Muscle layer of duodenum (tissue), 2 donors: ENCODE data around the gene GH2.
"Not testable (repeated sequence)": the region's sequence is repeated elsewhere in the genome, so short reads cannot be mapped to it uniquely, and the experiment has no call there.

Experiments used
- H3K27ac ChIP-seq: one replicate; pipeline ENCODE4 v1.7.0; 2013; ENCODE audit warnings: mild to moderate bottlenecking, low read length
- H3K27me3 ChIP-seq: one replicate; pipeline ENCODE4 v1.7.0; 2013; ENCODE audit warnings: low read depth, mild to moderate bottlenecking, control low read depth, low read length
- H3K36me3 ChIP-seq, 2 donors: one replicate each; pipeline ENCODE4 v1.7.0; 2013; ENCODE audit warnings: low read length in 2 of 2, control low read depth in 1 of 2, mild to moderate bottlenecking in 1 of 2; ENCODE audit not compliant: insufficient read depth in 2 of 2, control insufficient read depth in 1 of 2
- H3K4me1 ChIP-seq, 2 donors: one replicate each; pipeline ENCODE4 v1.7.0; 2013; ENCODE audit warnings: low read length in 2 of 2, mild to moderate bottlenecking in 2 of 2, control low read depth in 1 of 2, moderate library complexity in 1 of 2; ENCODE audit not compliant: insufficient read depth in 2 of 2, control insufficient read depth in 1 of 2
- H3K4me3 ChIP-seq, 2 donors: one replicate each; pipeline ENCODE4 v1.7.0; 2013; ENCODE audit warnings: low read length in 2 of 2, low read depth in 1 of 2, mild to moderate bottlenecking in 1 of 2
- H3K9me3 ChIP-seq, 2 donors: one replicate each; pipeline ENCODE4 v1.7.0; 2013; ENCODE audit warnings: low read length in 2 of 2, control low read depth in 1 of 2, mild to moderate bottlenecking in 1 of 2; ENCODE audit not compliant: control insufficient read depth in 1 of 2
- donor health status: healthy.

Gene GH2

DNA sequence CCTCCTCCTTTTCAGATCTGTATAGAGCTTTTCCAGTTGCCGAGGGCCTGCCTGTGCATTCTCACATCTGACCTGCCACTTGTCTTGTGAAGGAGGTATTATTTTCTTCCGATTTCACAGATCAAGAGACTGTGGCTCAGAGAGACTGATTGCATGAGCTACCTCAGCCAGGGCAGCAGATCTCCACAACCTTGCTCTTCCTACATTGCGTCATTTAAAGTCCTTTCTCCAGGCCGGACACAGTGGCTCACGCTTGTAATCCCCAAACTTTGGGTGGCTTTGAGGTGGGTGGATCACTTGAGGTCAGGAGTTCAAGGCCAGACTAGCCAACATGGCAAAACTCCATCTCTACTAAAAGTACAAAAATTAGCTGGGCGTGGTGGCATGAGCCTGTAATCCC is 38.3 kb upstream of the GH2 start:
- H3K4me1 ChIP-seq, H3K4me3 ChIP-seq, H3K27me3 ChIP-seq, H3K9me3 ChIP-seq, H3K36me3 ChIP-seq, H3K27ac ChIP-seq: not testable (repeated sequence)

- H3K27me3 ChIP-seq: no peaks in the 10 kb centered on the region
- H3K36me3 ChIP-seq: no peaks in the 10 kb centered on the region
- H3K4me3 ChIP-seq: no peak overlapping the region
- no peaks in the 10 kb centered on the region for H3K9me3 ChIP-seq
- H3K4me1 ChIP-seq: no peaks in the 10 kb centered on the region
- no peak overlapping the region for H3K27ac ChIP-seq
Observed at GRCh38 chr17:63919311-63919723, 37.6 kb upstream of the GH2 start.

GRCh38 chr17:63918789-63919305 is 37.1 kb upstream of the GH2 start, which contains the start of gene GH1:
GH1 (minus strand) TSS chr17:63918839; CDS start chr17:63918776, 63 bp downstream.
- H3K27ac ChIP-seq, H3K4me1 ChIP-seq, H3K27me3 ChIP-seq, H3K4me3 ChIP-seq, H3K9me3 ChIP-seq, H3K36me3 ChIP-seq: not testable (repeated sequence)

- Histone ChIP-seq H3K36me3 (no peaks in the 10 kb centered on the region), H3K4me1 (no peaks in the 10 kb centered on the region), H3K27me3 (no peaks in the 10 kb centered on the region), H3K4me3 (no peak overlapping the region), H3K27ac (no peak overlapping the region), H3K9me3 (no peaks in the 10 kb centered on the region)
Observed at GRCh38 chr17:63918305-63918704, 36.6 kb upstream of the GH2 start.

DNA sequence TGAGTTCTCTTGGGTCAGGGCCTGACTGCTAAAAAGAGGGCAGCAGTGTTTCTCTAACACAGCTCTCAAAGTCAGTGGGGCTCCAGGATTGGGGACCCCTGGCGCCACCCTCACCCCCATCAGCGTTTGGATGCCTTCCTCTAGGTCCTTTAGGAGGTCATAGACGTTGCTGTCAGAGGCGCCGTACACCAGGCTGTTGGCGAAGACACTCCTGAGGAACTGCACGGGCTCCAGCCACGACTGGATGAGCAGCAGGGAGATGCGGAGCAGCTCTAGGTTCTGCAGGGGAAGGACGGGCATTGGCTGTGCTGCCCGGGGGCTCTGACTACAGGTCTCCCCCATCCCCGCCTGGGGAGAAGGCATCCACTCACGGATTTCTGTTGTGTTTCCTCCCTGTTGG is 35.9 kb upstream of the GH2 start:
- no peaks in the 10 kb centered on the region for H3K4me1 ChIP-seq
- H3K9me3 ChIP-seq: no peaks in the 10 kb centered on the region
- no peaks in the 10 kb centered on the region for H3K27me3 ChIP-seq
- no peak overlapping the region for H3K4me3 ChIP-seq
- no peak overlapping the region for H3K27ac ChIP-seq
- H3K36me3 ChIP-seq: no peaks in the 10 kb centered on the region

DNA sequence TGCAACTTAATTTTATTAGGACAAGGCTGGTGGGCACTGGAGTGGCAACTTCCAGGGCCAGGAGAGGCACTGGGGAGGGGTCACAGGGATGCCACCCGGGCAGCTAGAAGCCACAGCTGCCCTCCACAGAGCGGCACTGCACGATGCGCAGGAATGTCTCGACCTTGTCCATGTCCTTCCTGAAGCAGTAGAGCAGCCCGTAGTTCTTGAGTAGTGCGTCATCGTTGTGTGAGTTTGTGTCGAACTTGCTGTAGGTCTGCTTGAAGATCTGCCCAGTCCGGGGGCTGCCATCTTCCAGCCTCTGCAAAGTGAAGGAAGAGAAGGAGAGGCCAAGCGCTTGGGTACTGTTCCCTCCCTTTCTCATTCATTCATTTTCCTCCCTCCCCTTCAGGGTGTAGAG is 35.5 kb upstream of the GH2 start:
- not testable (repeated sequence) for H3K27me3 ChIP-seq, H3K27ac ChIP-seq, H3K9me3 ChIP-seq, H3K4me1 ChIP-seq, H3K36me3 ChIP-seq, H3K4me3 ChIP-seq

GRCh38 chr17:63916566-63917185 is 34.9 kb upstream of the GH2 start:
- Histone ChIP-seq H3K9me3 (no peaks in the 10 kb centered on the region), H3K27me3 (no peaks in the 10 kb centered on the region), H3K27ac (no peak overlapping the region), H3K36me3 (no peaks in the 10 kb centered on the region), H3K4me3 (no peak overlapping the region), H3K4me1 (no peaks in the 10 kb centered on the region)

- not testable (repeated sequence) for H3K27ac ChIP-seq, H3K4me3 ChIP-seq
Observed at GRCh38 chr17:63915753-63916152, 34.0 kb upstream of the GH2 start.

DNA sequence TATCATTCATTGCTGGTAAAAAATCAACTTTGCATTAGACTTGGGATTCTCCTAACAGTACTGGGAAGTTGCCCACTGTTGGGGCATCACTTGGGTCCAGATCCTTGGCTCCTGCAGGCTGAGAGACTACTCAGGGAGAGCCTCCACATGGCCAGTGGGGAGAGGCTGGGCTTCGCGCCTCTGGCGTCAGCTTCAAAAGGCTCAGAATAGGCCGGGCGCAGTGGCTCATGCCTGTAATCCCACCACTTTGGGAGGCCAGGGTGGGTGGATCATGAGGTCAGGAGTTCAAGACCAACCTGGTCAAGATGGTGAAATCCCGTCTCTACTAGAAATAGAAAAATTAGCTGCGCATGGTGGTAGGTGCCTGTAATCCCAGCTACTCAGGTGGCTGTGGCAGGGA is 32.7 kb upstream of the GH2 start:
- no peaks in the 10 kb centered on the region for H3K27me3 ChIP-seq
- H3K36me3 ChIP-seq: no peaks in the 10 kb centered on the region

More at GRCh38 chr17:63915753-63916152, 34.0 kb upstream of the GH2 start:
- H3K4me1 ChIP-seq, H3K27me3 ChIP-seq, H3K36me3 ChIP-seq, H3K9me3 ChIP-seq: not testable (repeated sequence)

DNA sequence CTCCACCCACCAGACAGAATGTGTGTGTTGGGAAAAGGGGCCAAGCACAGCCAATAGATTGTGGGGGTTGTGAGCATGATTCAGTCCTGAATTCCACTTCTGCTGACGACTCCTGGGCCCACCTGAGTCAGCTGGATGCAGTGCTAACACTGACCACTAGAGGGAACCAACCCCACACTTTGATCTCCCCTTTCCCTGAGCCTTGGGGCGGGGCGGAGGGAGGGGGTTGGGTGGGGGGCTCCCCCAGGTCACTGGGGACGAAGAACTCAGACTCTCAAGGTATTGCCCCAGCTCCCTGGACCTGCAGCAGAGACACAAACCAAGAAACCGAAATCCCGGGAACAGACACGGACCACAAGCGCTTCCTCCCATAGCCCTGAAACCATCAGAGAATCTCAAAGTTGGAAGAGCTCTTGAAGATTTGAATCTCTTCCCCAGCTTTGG is 29.9 kb upstream of the GH2 start:
- no peaks in the 10 kb centered on the region for H3K4me1 ChIP-seq
- H3K27me3 ChIP-seq: no peaks in the 10 kb centered on the region
- H3K9me3 ChIP-seq: no peaks in the 10 kb centered on the region
- H3K27ac ChIP-seq: no peak overlapping the region
- no peak overlapping the region for H3K4me3 ChIP-seq
- no peaks in the 10 kb centered on the region for H3K36me3 ChIP-seq

More for the DNA sequence above, 32.7 kb upstream of the GH2 start:
- H3K27ac ChIP-seq: no peak overlapping the region
- no peaks in the 10 kb centered on the region for H3K9me3 ChIP-seq
- no peaks in the 10 kb centered on the region for H3K4me1 ChIP-seq
- H3K4me3 ChIP-seq: no peak overlapping the region

DNA sequence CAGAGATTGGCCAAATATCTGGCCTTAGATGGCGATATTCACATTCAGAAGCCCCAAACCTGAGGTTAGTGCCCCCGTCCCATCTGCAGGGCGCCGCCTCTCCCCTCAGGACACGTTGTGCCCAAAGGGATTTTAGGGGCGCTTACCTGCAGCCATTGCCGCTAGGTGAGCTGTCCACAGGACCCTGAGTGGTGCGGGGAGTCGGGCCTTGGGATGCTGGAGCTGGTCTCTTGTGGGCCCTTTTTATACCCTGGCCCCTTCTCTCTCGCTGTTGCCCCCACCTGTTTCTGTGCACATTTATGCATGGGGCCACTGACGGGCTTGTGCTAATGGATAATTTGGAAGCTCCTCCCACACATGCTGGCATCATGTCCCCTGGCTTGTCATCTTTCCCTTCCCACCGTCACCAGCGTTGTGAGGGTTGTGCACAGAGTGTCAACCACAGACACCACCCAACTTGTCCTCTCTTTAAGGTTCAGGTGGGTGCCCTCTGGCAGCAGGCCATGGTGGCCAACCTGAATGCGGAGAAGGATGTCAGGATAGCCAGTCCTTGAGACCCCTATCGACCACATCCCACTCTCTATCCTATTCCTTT is 29.4 kb upstream of the GH2 start, which contains the start of gene CSHL1:
TSS of gene CSHL1 (minus strand) at position 218 of the 595 bp plus-strand sequence. CDS start at position 156, 62 bp downstream.
- H3K36me3 ChIP-seq: no peaks in the 10 kb centered on the region
- H3K4me3 ChIP-seq: no peak within 1 kb of the TSS
- no peaks in the 10 kb centered on the region for H3K27me3 ChIP-seq
- no peak within 1 kb of the TSS for H3K27ac ChIP-seq
- H3K9me3 ChIP-seq: no peaks in the 10 kb centered on the region
- no peaks in the 10 kb centered on the region for H3K4me1 ChIP-seq

- no peaks in the 10 kb centered on the region for H3K4me1 ChIP-seq
- no peak overlapping the region for H3K4me3 ChIP-seq
- no peak overlapping the region for H3K27ac ChIP-seq
Observed at GRCh38 chr17:63910096-63910495, 28.4 kb upstream of the GH2 start.

More at GRCh38 chr17:63910096-63910495, 28.4 kb upstream of the GH2 start:
- Histone ChIP-seq H3K9me3 (no peaks in the 10 kb centered on the region), H3K27me3 (no peaks in the 10 kb centered on the region), H3K36me3 (no peaks in the 10 kb centered on the region)
